K562 (cell line): Measurements from ENCODE around the gene CASKIN1. TPM values are rescaled to one million over a fixed set of nuclear protein-coding genes. Genes with fewer than 3 reads are reported as not detected.

ENCODE experiments used
- EP400 ChIP-seq: fragments of 450-650 bp; IDR thresholded peaks from 2 replicates; pipeline ENCODE4 v1.6.1; 2017; ENCODE audit warnings: antibody characterized with exemption, mild to moderate bottlenecking, moderate library complexity
- ESRRA ChIP-seq: fragments of 450-650 bp; IDR thresholded peaks from 2 replicates; pipeline ENCODE4 v1.6.1; 2014; ENCODE audit warnings: low read depth, mild to moderate bottlenecking, moderate library complexity, borderline replicate concordance
- FOXK2 ChIP-seq, 2 experiments: fragments of 450-650 bp; IDR thresholded peaks in 1 of 2; conservative IDR thresholded peaks in 1 of 2; 2 replicates each; pipeline ENCODE4 v1.6.1; 2016; ENCODE audit warnings: low read depth in 2 of 2, mild to moderate bottlenecking in 1 of 2
- HLTF ChIP-seq: fragments of 450-650 bp; IDR thresholded peaks from 2 replicates; pipeline ENCODE4 v1.6.1; 2016
- HNRNPH1 ChIP-seq: fragments of 200-400 bp; formaldehyde crosslinking; optimal IDR thresholded peaks from 2 replicates; pipeline ENCODE3; 2017; ENCODE audit warnings: low read depth, mild to moderate bottlenecking, low read length, moderate library complexity
- ILF3 ChIP-seq: fragments of 450-650 bp; IDR thresholded peaks from 2 replicates; pipeline ENCODE4 v1.6.1; 2018; ENCODE audit warnings: antibody characterized with exemption, mild to moderate bottlenecking, moderate library complexity, borderline replicate concordance
- LCOR ChIP-seq: sonication (generic); formaldehyde crosslinking; IDR thresholded peaks from 2 replicates; pipeline ENCODE4 v1.8.0; 2022; ENCODE audit warnings: mild to moderate bottlenecking, missing genetic modification reagents
- MTA3 ChIP-seq: fragments of 450-650 bp; formaldehyde crosslinking; IDR thresholded peaks from 2 replicates; pipeline ENCODE4 v1.6.1; 2017; ENCODE audit warnings: mild to moderate bottlenecking, borderline replicate concordance
- NFRKB ChIP-seq: fragments of 450-650 bp; IDR thresholded peaks from 2 replicates; pipeline ENCODE4 v1.6.1; 2016; ENCODE audit warnings: low read depth
- NR2C1 ChIP-seq, 2 experiments: fragments of 450-650 bp; IDR thresholded peaks; 2 replicates each; pipeline ENCODE4 v1.6.1; 2017; ENCODE audit warnings: mild to moderate bottlenecking in 2 of 2, antibody characterized with exemption in 1 of 2, inconsistent platforms in 1 of 2, missing compliant biosample characterization in 1 of 2, missing genetic modification characterization in 1 of 2
- NR4A1 ChIP-seq, 2 experiments: fragments of 250-450 bp in 1 of 2; fragments of 450-650 bp in 1 of 2; sonication (Bioruptor Pico) in 1 of 2; IDR thresholded peaks; 2 replicates each; pipeline versions ENCODE4 v1.4.0 to v1.6.1; 2016 to 2020; ENCODE audit warnings: mild to moderate bottlenecking in 2 of 2, missing compliant biosample characterization in 1 of 2, missing genetic modification characterization in 1 of 2, moderate library complexity in 1 of 2
- PHF8 ChIP-seq: fragments of 200-600 bp; sonication (generic); IDR thresholded peaks from 2 replicates; pipeline ENCODE4 v1.6.1; 2012; ENCODE audit warnings: mixed run types, mild to moderate bottlenecking, inconsistent platforms, low read length, moderate library complexity, borderline replicate concordance
- SAFB ChIP-seq: fragments of 200-400 bp; formaldehyde crosslinking; IDR thresholded peaks from 2 replicates; pipeline ENCODE4 v1.6.1; 2017; ENCODE audit warnings: low read depth, low read length, borderline replicate concordance
- SRSF9 ChIP-seq: fragments of 200-400 bp; formaldehyde crosslinking; IDR thresholded peaks from 2 replicates; pipeline ENCODE4 v1.6.1; 2017; ENCODE audit warnings: low read depth, low read length, borderline replicate concordance
- ZNF121 ChIP-seq: sonication (generic); formaldehyde crosslinking; conservative IDR thresholded peaks from 2 replicates; pipeline ENCODE4 v1.8.0; 2022; ENCODE audit warnings: missing genetic modification reagents
- ZNF263 ChIP-seq: sonication (generic); formaldehyde crosslinking; IDR thresholded peaks from 2 replicates; pipeline ENCODE4 v1.8.0; 2022; ENCODE audit warnings: mild to moderate bottlenecking, missing genetic modification reagents, borderline replicate concordance
- ZNF384 ChIP-seq: IDR thresholded peaks from 2 replicates; pipeline ENCODE4 v1.6.1; 2012; ENCODE audit warnings: low read depth, low read length, improper control_type of control experiment
- ZNF57 ChIP-seq: fragments of 450-650 bp; formaldehyde crosslinking; IDR thresholded peaks from 2 replicates; pipeline ENCODE4 v1.4.0; 2020; ENCODE audit warnings: mild to moderate bottlenecking, moderate library complexity
- ZNF584 ChIP-seq: fragments of 200-800 bp; sonication (Bioruptor generic); IDR thresholded peaks from 2 replicates; pipeline ENCODE4 v1.6.1; 2016; ENCODE audit warnings: low read depth, mild to moderate bottlenecking, missing genetic modification characterization, missing compliant biosample characterization
- polyA plus RNA-seq, 8 experiments: library from polyadenylated mRNA; depleted of rRNA in 4 of 8; stranded (reverse) in 5 of 8; unstranded in 3 of 8; fragments of >200 nt; fragmentation: Nextera tagmentation in 2 of 8; fragmentation: Illumina TruSeq in 1 of 8; extraction: Ambion mirVana in 2 of 8; extraction: Trizol in 1 of 8; gene quantifications; 2 replicates each; pipeline versions ENCODE4 v1.2.1 to v1.2.3, GENCODE V29; 2011 to 2014; ENCODE audit warnings: inconsistent platforms in 1 of 8, missing spikeins in 1 of 8
- total RNA-seq, 7 experiments: library from RNA; depleted of rRNA in 6 of 7; stranded (reverse); fragments of >200 nt in 6 of 7; fragmentation: Illumina TruSeq in 2 of 7; extraction: Trizol in 2 of 7; gene quantifications; 2 replicates each; pipeline versions ENCODE4 v1.2.1 to v1.2.3, GENCODE V29; 2011 to 2021; ENCODE audit warnings: low replicate concordance in 1 of 7
- TF ChIP-seq, protein P1 (sequence below): sonication (generic); formaldehyde crosslinking; IDR thresholded peaks from 2 replicates; pipeline ENCODE4 v1.8.1; 2023; ENCODE audit warnings: mild to moderate bottlenecking, missing genetic modification reagents
- TF ChIP-seq, protein P2 (sequence below): sonication (generic); formaldehyde crosslinking; IDR thresholded peaks from 2 replicates; pipeline ENCODE4 v1.8.0; 2022; ENCODE audit warnings: mild to moderate bottlenecking, missing genetic modification reagents

The CASKIN1 gene
- total and polyA plus RNA-seq, 9 of the 15 experiments (the other 6 are each of a cell fraction or from before 2014, with no cell fraction given) = 0.15 to 4.5 (median 1.5) TPM; not detected in 2

DNA sequence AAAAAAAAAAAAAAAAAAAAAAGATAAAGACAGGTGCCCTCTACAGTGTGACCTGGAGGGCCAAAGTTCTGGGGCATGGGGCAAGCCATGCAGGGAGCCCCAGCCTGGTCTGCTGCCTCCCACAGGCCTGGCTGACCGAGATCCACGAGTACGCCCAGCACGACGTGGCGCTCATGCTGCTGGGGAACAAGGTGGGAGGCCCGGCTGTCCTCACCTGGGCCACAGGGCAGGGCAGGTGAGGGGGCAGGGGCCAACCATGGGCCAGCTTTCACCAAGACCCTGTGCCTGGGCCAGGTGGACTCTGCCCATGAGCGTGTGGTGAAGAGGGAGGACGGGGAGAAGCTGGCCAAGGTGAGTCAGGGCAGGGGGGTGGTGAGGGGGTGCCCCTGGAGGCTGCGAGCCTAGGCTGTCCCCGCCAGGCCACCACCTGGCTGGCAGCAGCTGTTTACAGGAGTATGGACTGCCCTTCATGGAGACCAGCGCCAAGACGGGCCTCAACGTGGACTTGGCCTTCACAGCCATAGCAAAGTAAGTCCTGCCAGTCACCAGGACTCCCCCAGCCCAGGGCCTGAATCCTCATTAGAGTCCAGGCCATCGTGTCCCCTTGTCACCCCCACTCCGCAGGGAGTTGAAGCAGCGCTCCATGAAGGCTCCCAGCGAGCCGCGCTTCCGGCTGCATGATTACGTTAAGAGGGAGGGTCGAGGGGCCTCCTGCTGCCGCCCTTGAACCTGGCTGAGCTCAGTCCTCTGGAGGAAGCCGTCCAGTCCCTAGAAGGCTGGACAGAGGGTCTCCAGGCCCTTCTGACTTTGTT is 43.5 kb downstream of the CASKIN1 start (continued):
- TF ChIP-seq, protein P1, sequence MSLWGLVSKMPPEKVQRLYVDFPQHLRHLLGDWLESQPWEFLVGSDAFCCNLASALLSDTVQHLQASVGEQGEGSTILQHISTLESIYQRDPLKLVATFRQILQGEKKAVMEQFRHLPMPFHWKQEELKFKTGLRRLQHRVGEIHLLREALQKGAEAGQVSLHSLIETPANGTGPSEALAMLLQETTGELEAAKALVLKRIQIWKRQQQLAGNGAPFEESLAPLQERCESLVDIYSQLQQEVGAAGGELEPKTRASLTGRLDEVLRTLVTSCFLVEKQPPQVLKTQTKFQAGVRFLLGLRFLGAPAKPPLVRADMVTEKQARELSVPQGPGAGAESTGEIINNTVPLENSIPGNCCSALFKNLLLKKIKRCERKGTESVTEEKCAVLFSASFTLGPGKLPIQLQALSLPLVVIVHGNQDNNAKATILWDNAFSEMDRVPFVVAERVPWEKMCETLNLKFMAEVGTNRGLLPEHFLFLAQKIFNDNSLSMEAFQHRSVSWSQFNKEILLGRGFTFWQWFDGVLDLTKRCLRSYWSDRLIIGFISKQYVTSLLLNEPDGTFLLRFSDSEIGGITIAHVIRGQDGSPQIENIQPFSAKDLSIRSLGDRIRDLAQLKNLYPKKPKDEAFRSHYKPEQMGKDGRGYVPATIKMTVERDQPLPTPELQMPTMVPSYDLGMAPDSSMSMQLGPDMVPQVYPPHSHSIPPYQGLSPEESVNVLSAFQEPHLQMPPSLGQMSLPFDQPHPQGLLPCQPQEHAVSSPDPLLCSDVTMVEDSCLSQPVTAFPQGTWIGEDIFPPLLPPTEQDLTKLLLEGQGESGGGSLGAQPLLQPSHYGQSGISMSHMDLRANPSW (CRISPR knock-in tag) = no peak; the same call in 1 of the 2 replicates
- TF ChIP-seq ZNF584 (CRISPR knock-in tag) (peak; percentile 37; the same call in 1 of the 2 replicates), NR2C1 (IDR thresholded peaks at IDR 0.05) (peak; percentile 62; the same call in 1 of the 2 replicates), NR2C1 (tag; IDR thresholded peaks at IDR 0.05) (0 out of 2 replicates have a peak, but pooled peaks have one; percentile 44), MTA3 (peak; percentile 53; the same call in 1 of the 2 replicates), NFRKB (no peak), EP400 (peak; percentile 79; the same call in 1 of the 2 replicates), HLTF (0 out of 2 replicates have a peak, but pooled peaks have one; percentile 21), ESRRA (peak; percentile 77), ILF3 (no peak), ZNF263 (peak; percentile 88; the same call in 1 of the 2 replicates), LCOR (CRISPR knock-in tag) (no peak), FOXK2 (conservative IDR thresholded peaks at IDR 0.05 in 1 of 2, IDR thresholded peaks at IDR 0.05 in 1 of 2; ENCODE audit: low read depth in 2 of 2) (no peak), ZNF121 (CRISPR knock-in tag) (peak; percentile 29; the same call in 1 of the 2 replicates), SRSF9 (no peak), HNRNPH1 (no peak), ZNF384 (peak; percentile 86), PHF8 (peak; percentile 20; the same call in 1 of the 2 replicates), SAFB (no peak), NR4A1 (CRISPR knock-in tag; IDR thresholded peaks at IDR 0.05) (no peak), NR4A1 (tag; IDR thresholded peaks at IDR 0.05) (0 out of 2 replicates have a peak, but pooled peaks have one; percentile 19), ZNF57 (0 out of 2 replicates have a peak, but pooled peaks have one; percentile 46)
- TF ChIP-seq, protein P2, sequence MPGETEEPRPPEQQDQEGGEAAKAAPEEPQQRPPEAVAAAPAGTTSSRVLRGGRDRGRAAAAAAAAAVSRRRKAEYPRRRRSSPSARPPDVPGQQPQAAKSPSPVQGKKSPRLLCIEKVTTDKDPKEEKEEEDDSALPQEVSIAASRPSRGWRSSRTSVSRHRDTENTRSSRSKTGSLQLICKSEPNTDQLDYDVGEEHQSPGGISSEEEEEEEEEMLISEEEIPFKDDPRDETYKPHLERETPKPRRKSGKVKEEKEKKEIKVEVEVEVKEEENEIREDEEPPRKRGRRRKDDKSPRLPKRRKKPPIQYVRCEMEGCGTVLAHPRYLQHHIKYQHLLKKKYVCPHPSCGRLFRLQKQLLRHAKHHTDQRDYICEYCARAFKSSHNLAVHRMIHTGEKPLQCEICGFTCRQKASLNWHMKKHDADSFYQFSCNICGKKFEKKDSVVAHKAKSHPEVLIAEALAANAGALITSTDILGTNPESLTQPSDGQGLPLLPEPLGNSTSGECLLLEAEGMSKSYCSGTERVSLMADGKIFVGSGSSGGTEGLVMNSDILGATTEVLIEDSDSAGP (CRISPR knock-in tag) = 0 out of 2 replicates have a peak, but pooled peaks have one; percentile 43
